Uterus (tissue), 2 donors: ENCODE data around the gene STMND1.

Experiments used
- POLR2A ChIP-seq, 2 donors: fragments of 450-650 bp; IDR thresholded peaks; one replicate each; pipeline ENCODE4 v1.6.1; 2016; ENCODE audit warnings: antibody characterized with exemption in 2 of 2, mild to moderate bottlenecking in 1 of 2, moderate library complexity in 1 of 2
- TF ChIP-seq, protein P1 (sequence below), 4 experiments: fragments of 200-600 bp in 2 of 4; fragments of 450-650 bp in 2 of 4; sonication (generic) in 2 of 4; IDR thresholded peaks; one replicate each; pipeline ENCODE4 v1.5.1; 2016 to 2019; ENCODE audit warnings: antibody characterized with exemption in 4 of 4, mild to moderate bottlenecking in 2 of 4, moderate library complexity in 1 of 4

GRCh38 chr6:17149571-17149970 lies 47.7 kb downstream of the STMND1 start:
- TF ChIP-seq, protein P1, sequence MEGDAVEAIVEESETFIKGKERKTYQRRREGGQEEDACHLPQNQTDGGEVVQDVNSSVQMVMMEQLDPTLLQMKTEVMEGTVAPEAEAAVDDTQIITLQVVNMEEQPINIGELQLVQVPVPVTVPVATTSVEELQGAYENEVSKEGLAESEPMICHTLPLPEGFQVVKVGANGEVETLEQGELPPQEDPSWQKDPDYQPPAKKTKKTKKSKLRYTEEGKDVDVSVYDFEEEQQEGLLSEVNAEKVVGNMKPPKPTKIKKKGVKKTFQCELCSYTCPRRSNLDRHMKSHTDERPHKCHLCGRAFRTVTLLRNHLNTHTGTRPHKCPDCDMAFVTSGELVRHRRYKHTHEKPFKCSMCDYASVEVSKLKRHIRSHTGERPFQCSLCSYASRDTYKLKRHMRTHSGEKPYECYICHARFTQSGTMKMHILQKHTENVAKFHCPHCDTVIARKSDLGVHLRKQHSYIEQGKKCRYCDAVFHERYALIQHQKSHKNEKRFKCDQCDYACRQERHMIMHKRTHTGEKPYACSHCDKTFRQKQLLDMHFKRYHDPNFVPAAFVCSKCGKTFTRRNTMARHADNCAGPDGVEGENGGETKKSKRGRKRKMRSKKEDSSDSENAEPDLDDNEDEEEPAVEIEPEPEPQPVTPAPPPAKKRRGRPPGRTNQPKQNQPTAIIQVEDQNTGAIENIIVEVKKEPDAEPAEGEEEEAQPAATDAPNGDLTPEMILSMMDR (IDR thresholded peaks at IDR 0.05): no peak
- TF ChIP-seq POLR2A (IDR thresholded peaks at IDR 0.05): no peak
